ENCODE measurements around the gene CR1. TPM values are rescaled to one million over a fixed set of nuclear protein-coding genes. Genes with fewer than 3 reads are reported as not detected.

The CR1 gene
- total RNA-seq, 2 experiments from 2014 or later = not detected

DNA sequence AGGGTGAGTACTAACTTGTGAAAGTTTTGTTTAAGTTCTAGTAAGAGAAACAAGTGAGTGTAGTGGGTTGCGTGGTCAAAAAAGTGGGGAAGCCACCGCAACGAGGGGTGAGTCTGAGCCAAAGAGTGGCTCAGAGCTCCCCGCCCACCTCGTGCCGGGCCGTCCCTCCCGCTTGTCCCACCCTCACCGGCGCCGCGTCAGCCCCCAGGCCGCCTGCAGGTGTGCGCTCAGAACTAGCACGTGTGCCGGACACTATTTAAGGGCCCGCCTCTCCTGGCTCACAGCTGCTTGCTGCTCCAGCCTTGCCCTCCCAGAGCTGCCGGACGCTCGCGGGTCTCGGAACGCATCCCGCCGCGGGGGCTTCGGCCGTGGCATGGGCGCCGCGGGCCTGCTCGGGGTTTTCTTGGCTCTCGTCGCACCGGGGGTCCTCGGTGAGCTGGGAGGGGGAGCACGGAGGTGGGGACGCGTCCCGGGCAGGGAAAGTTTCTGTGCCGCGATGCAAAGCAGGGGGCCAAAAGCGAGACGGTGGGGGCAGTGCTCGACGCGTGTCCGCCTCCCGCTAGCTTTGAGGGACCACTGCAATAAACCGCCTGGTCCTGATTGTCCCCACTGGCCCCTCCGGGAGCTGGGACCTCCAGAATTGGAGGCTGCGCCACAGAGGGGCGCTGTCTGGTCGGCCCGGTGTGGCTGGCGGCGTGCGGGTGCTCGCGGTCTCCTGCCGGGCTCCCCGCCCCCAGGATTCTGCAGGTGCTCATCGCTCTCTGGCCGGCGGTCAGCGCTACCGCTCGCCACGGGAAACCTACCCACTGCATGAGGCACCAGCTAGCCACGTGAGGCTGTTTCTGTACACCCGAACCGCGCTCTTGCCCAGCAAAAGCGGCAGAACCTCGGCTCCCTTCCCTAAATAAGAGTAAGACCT is 41.7 kb upstream of the CR1 start, which contains the start of gene CR2:
TSS of gene CR2 (plus strand) at position 283 of the 919 bp plus-strand sequence. CDS start at position 374, 91 bp downstream.
- DNase-seq (ENCODE audit: low spot score) = peak; percentile 86
- no peaks in the 10 kb centered on the region for H3K79me2 ChIP-seq (ENCODE audit: insufficient read depth, low read depth, low read length)
- TF ChIP-seq EZH2phosphoT487 (IDR thresholded peaks at IDR 0.05; ENCODE audit: borderline replicate concordance, low read depth, low read length) = no peak
- TF ChIP-seq, protein P1, sequence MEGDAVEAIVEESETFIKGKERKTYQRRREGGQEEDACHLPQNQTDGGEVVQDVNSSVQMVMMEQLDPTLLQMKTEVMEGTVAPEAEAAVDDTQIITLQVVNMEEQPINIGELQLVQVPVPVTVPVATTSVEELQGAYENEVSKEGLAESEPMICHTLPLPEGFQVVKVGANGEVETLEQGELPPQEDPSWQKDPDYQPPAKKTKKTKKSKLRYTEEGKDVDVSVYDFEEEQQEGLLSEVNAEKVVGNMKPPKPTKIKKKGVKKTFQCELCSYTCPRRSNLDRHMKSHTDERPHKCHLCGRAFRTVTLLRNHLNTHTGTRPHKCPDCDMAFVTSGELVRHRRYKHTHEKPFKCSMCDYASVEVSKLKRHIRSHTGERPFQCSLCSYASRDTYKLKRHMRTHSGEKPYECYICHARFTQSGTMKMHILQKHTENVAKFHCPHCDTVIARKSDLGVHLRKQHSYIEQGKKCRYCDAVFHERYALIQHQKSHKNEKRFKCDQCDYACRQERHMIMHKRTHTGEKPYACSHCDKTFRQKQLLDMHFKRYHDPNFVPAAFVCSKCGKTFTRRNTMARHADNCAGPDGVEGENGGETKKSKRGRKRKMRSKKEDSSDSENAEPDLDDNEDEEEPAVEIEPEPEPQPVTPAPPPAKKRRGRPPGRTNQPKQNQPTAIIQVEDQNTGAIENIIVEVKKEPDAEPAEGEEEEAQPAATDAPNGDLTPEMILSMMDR (conservative IDR thresholded peaks at IDR 0.05; ENCODE audit: low read length) = peak; percentile 76
- peak within 1 kb of the TSS; percentile 70 for H3K4me3 ChIP-seq (ENCODE audit: low read depth, low read length, poor library complexity, severe bottlenecking)
- H3K36me3 ChIP-seq (ENCODE audit: insufficient read depth, low read length) = no peaks in the 10 kb centered on the region
- peak within 1 kb of the TSS; percentile 82 for H2AFZ ChIP-seq (ENCODE audit: low read length)
- ChIA-PET POLR2A (interaction anchor here (0.6 to 1.4 kb wide), 8 partner anchors 11 to 771 kb away, joined by 3 to 7 read pairs (median 3); partner anchors contain the start of gene PFKFB2), CTCF (ENCODE audit: unreplicated experiment) (interaction anchor here (0.6 kb wide), 1 partner anchor 17 kb away, joined by 3 read pairs; no protein-coding TSS in a partner anchor)
- H3K9me2 ChIP-seq (ENCODE audit: insufficient read depth, low read length) = no peaks in the 10 kb centered on the region
- H3K27ac ChIP-seq (ENCODE audit: low read depth, low read length, poor library complexity, severe bottlenecking) = no peak within 1 kb of the TSS
- BruUV-seq (replicated peaks) = no TSS peak
- H3K4me2 ChIP-seq (ENCODE audit: low read length) = peak within 1 kb of the TSS; percentile 74
- no peaks in the 10 kb centered on the region for H3K9me3 ChIP-seq (ENCODE audit: low read length)
- intact Hi-C loops (cut with micrococcal nuclease; ENCODE audit: unreplicated experiment) = loop anchor here (1.0 to 10.0 kb wide), 5 partner anchors 23 to 290 kb away; partner anchors contain the start of gene CD55
- H3K4me1 ChIP-seq (ENCODE audit: insufficient read depth, low read length, poor library complexity, severe bottlenecking) = peaks cover 36% of the 10 kb centered on the region
- H4K20me1 ChIP-seq (ENCODE audit: insufficient read depth, low read length) = no peaks in the 10 kb centered on the region

DNA sequence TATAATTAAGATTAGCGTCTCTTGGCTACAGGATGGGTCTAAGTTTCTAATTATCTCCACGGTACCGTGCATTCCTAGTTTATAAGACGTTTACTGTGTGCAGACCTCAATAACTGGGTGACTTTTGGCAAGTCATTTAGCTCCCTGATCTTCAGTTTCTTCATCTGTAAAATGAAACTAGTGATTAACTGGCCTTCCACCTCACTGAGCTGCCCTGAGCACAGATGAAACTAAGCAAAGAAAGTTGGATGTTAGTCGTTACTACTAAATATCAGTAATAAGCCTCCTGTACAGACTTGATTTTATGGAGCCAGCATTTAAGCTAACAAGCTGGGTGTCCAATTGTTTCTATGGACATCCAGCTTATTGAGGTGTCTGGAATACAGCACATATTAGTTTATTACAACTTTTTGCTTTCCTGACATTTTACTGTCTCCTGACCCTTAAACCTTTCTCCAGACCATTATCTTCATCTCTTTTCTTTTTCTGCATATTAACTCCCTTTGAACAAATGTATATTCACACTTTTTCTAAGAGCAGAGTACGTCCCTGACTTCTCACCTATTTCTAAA is 40.7 kb upstream of the CR1 start:
- peak overlapping the region; percentile 70 for H3K4me3 ChIP-seq (ENCODE audit: low read depth, low read length, poor library complexity, severe bottlenecking)
- BruUV-seq (replicated peaks) = TSS peak; percentile 65
- H3K36me3 ChIP-seq (ENCODE audit: insufficient read depth, low read length) = no peaks in the 10 kb centered on the region
- intact Hi-C loops (cut with micrococcal nuclease; ENCODE audit: unreplicated experiment) = loop anchor here (2.0 to 10.0 kb wide), 2 partner anchors 50 to 290 kb away; no protein-coding TSS in a partner anchor
- TF ChIP-seq EZH2phosphoT487 (IDR thresholded peaks at IDR 0.05; ENCODE audit: borderline replicate concordance, low read depth, low read length) = no peak
- TF ChIP-seq, protein P1 (conservative IDR thresholded peaks at IDR 0.05; ENCODE audit: low read length) = no peak
- H3K4me1 ChIP-seq (ENCODE audit: insufficient read depth, low read length, poor library complexity, severe bottlenecking) = peaks cover 46% of the 10 kb centered on the region
- no peaks in the 10 kb centered on the region for H4K20me1 ChIP-seq (ENCODE audit: insufficient read depth, low read length)
- DNase-seq (ENCODE audit: low spot score) = no peak
- H3K27ac ChIP-seq (ENCODE audit: low read depth, low read length, poor library complexity, severe bottlenecking) = no peak overlapping the region
- POLR2A ChIA-PET = interaction anchor here (0.6 to 1.4 kb wide), 10 partner anchors 9 to 772 kb away, joined by 3 to 7 read pairs (median 4); no protein-coding TSS in a partner anchor
- no peaks in the 10 kb centered on the region for H3K9me2 ChIP-seq (ENCODE audit: insufficient read depth, low read length)
- H3K79me2 ChIP-seq (ENCODE audit: insufficient read depth, low read depth, low read length) = no peaks in the 10 kb centered on the region
- peak overlapping the region; percentile 74 for H3K4me2 ChIP-seq (ENCODE audit: low read length)
- H3K9me3 ChIP-seq (ENCODE audit: low read length) = no peaks in the 10 kb centered on the region
- CTCF ChIA-PET (ENCODE audit: unreplicated experiment) = no interaction called here
- peak overlapping the region; percentile 82 for H2AFZ ChIP-seq (ENCODE audit: low read length)

Data from OCI-LY7 (cell line).